Measurements from ENCODE around the gene PLEKHH1.

PLEKHH1 gene

GRCh38 chr14:67549734-67550133, 16.6 kb downstream of the PLEKHH1 start:
- no peaks in the 10 kb centered on the region for H3K36me3 ChIP-seq
- H4K20me1 ChIP-seq = no peaks in the 10 kb centered on the region
- peaks cover 0 to 8% (median 3%) of the 10 kb centered on the region in 11 experiments; a peak in 5 of 22 replicates for H3K9me3 ChIP-seq (replicated peaks in 1 of 11)
- no peaks in the 10 kb centered on the region for H3K27me3 ChIP-seq
- H3K9ac ChIP-seq = no peak overlapping the region
- H3K27ac ChIP-seq = no peak overlapping the region
- no peak overlapping the region for H3K4me2 ChIP-seq
- no peak overlapping the region for H3K4me3 ChIP-seq
- peaks cover 0 to 10% (median 0%) of the 10 kb centered on the region in 10 experiments; a peak in 8 of 20 replicates for H3K4me1 ChIP-seq
- no peak for TF ChIP-seq Cebpa-rat (IDR thresholded peaks at IDR 0.05)

- Histone ChIP-seq H3K36me3 (no peaks in the 10 kb centered on the region), H3K4me2 (no peak overlapping the region), H3K4me3 (no peak overlapping the region), H4K20me1 (no peaks in the 10 kb centered on the region), H3K27me3 (no peaks in the 10 kb centered on the region), H3K9me3 (replicated peaks in 1 of 11) (no peaks in the 10 kb centered on the region), H3K9ac (no peak overlapping the region), H3K4me1 (peaks cover 0 to 10% (median 0%) of the 10 kb centered on the region in 10 experiments; a peak in 8 of 20 replicates), H3K27ac (no peak overlapping the region)
- no peak for TF ChIP-seq Cebpa-rat (IDR thresholded peaks at IDR 0.05)
Measured at GRCh38 chr14:67551123-67551522, 18.0 kb downstream of the PLEKHH1 start.

- no peaks in the 10 kb centered on the region for H3K9me3 ChIP-seq (replicated peaks in 1 of 11)
- TF ChIP-seq Cebpa-rat (IDR thresholded peaks at IDR 0.05) = no peak
- no peak overlapping the region for H3K4me3 ChIP-seq
- no peaks in the 10 kb centered on the region for H4K20me1 ChIP-seq
- no peak overlapping the region for H3K27ac ChIP-seq
- peaks cover 0 to 10% (median 0%) of the 10 kb centered on the region in 10 experiments; a peak in 8 of 20 replicates for H3K4me1 ChIP-seq
- H3K36me3 ChIP-seq = no peaks in the 10 kb centered on the region
- no peaks in the 10 kb centered on the region for H3K27me3 ChIP-seq
- no peak overlapping the region for H3K9ac ChIP-seq
- H3K4me2 ChIP-seq = no peak overlapping the region
Measured at GRCh38 chr14:67551940-67552339, 18.9 kb downstream of the PLEKHH1 start.

GRCh38 chr14:67553547-67553946, 20.5 kb downstream of the PLEKHH1 start:
- Histone ChIP-seq H3K27ac (no peak overlapping the region), H3K9ac (no peak overlapping the region), H3K9me3 (replicated peaks in 1 of 11) (no peaks in the 10 kb centered on the region), H3K4me2 (peak overlapping the region in 5 of 11 experiments; percentile 8 to 50 (median 20); a peak in 7 of 22 replicates), H3K4me1 (peaks cover 0 to 10% (median 0%) of the 10 kb centered on the region in 10 experiments; a peak in 8 of 20 replicates), H3K27me3 (no peaks in the 10 kb centered on the region), H4K20me1 (no peaks in the 10 kb centered on the region), H3K4me3 (no peak overlapping the region), H3K36me3 (no peaks in the 10 kb centered on the region)
- no peak for TF ChIP-seq Cebpa-rat (IDR thresholded peaks at IDR 0.05)

- TF ChIP-seq Cebpa-rat (IDR thresholded peaks at IDR 0.05) = no peak
- peak overlapping the region in 1 of 11 experiments; percentile 45; a peak in 1 of 22 replicates for H3K4me2 ChIP-seq
- H3K9me3 ChIP-seq (replicated peaks in 1 of 11) = no peaks in the 10 kb centered on the region
- no peaks in the 10 kb centered on the region for H3K27me3 ChIP-seq
- no peaks in the 10 kb centered on the region for H3K36me3 ChIP-seq
- H3K27ac ChIP-seq = no peak overlapping the region
- no peak overlapping the region for H3K4me3 ChIP-seq
- H3K4me1 ChIP-seq = peaks cover 0 to 10% (median 0%) of the 10 kb centered on the region in 10 experiments; a peak in 8 of 20 replicates
- H4K20me1 ChIP-seq = no peaks in the 10 kb centered on the region
- no peak overlapping the region for H3K9ac ChIP-seq
Measured at GRCh38 chr14:67554341-67554740, 21.3 kb downstream of the PLEKHH1 start.

GRCh38 chr14:67555518-67556090, 22.5 kb downstream of the PLEKHH1 start:
- Histone ChIP-seq H3K9me3 (replicated peaks in 1 of 11) (no peaks in the 10 kb centered on the region), H3K4me2 (no peak overlapping the region), H3K9ac (no peak overlapping the region), H3K27me3 (no peaks in the 10 kb centered on the region), H3K27ac (no peak overlapping the region), H3K4me3 (no peak overlapping the region), H3K36me3 (no peaks in the 10 kb centered on the region), H4K20me1 (no peaks in the 10 kb centered on the region), H3K4me1 (peaks cover 0 to 10% (median 0%) of the 10 kb centered on the region in 10 experiments; a peak in 8 of 20 replicates)
- no peak for TF ChIP-seq Cebpa-rat (IDR thresholded peaks at IDR 0.05)

- Histone ChIP-seq H3K4me1 (peaks cover 0 to 10% (median 0%) of the 10 kb centered on the region in 10 experiments; a peak in 8 of 20 replicates), H4K20me1 (no peaks in the 10 kb centered on the region), H3K9ac (no peak overlapping the region), H3K4me3 (no peak overlapping the region), H3K4me2 (no peak overlapping the region), H3K27ac (no peak overlapping the region), H3K36me3 (no peaks in the 10 kb centered on the region), H3K27me3 (no peaks in the 10 kb centered on the region), H3K9me3 (replicated peaks in 1 of 11) (no peaks in the 10 kb centered on the region)
- TF ChIP-seq Cebpa-rat (IDR thresholded peaks at IDR 0.05) = no peak
Measured at GRCh38 chr14:67556671-67557070, 23.6 kb downstream of the PLEKHH1 start.

GRCh38 chr14:67557118-67557517, 24.0 kb downstream of the PLEKHH1 start:
- Histone ChIP-seq H3K27me3 (no peaks in the 10 kb centered on the region), H3K4me2 (no peak overlapping the region), H3K4me1 (peaks cover 0 to 10% (median 0%) of the 10 kb centered on the region in 10 experiments; a peak in 8 of 20 replicates), H3K9me3 (replicated peaks in 1 of 11) (no peaks in the 10 kb centered on the region), H3K9ac (no peak overlapping the region), H3K27ac (no peak overlapping the region), H3K36me3 (no peaks in the 10 kb centered on the region), H4K20me1 (no peaks in the 10 kb centered on the region; a peak in 1 of 22 replicates), H3K4me3 (no peak overlapping the region)
- TF ChIP-seq Cebpa-rat (IDR thresholded peaks at IDR 0.05) = no peak

GRCh38 chr14:67557656-67558055, 24.6 kb downstream of the PLEKHH1 start:
- TF ChIP-seq Cebpa-rat (IDR thresholded peaks at IDR 0.05) = no peak
- no peaks in the 10 kb centered on the region for H3K36me3 ChIP-seq
- no peak overlapping the region for H3K27ac ChIP-seq

GRCh38 chr14:67559639-67560038, 26.5 kb downstream of the PLEKHH1 start:
- no peak for TF ChIP-seq Cebpa-rat (IDR thresholded peaks at IDR 0.05)

More at GRCh38 chr14:67557656-67558055, 24.6 kb downstream of the PLEKHH1 start:
- no peak overlapping the region for H3K4me2 ChIP-seq
- H4K20me1 ChIP-seq = no peaks in the 10 kb centered on the region; a peak in 1 of 22 replicates
- no peak overlapping the region for H3K4me3 ChIP-seq
- H3K9me3 ChIP-seq (replicated peaks in 1 of 11) = no peaks in the 10 kb centered on the region
- no peaks in the 10 kb centered on the region for H3K27me3 ChIP-seq
- H3K4me1 ChIP-seq = peaks cover 0 to 10% (median 0%) of the 10 kb centered on the region in 10 experiments; a peak in 8 of 20 replicates
- no peak overlapping the region for H3K9ac ChIP-seq

More at GRCh38 chr14:67559639-67560038, 26.5 kb downstream of the PLEKHH1 start:
- Histone ChIP-seq H3K27me3 (no peaks in the 10 kb centered on the region), H3K4me2 (0 out of 22 replicates have a peak overlapping the region, but pooled peaks of 1 of the 11 experiments have one; percentile 48), H3K27ac (no peak overlapping the region), H3K4me3 (no peak overlapping the region), H4K20me1 (no peaks in the 10 kb centered on the region; a peak in 1 of 22 replicates), H3K36me3 (no peaks in the 10 kb centered on the region), H3K9me3 (replicated peaks in 1 of 11) (no peaks in the 10 kb centered on the region), H3K4me1 (peaks cover 0 to 6% (median 5%) of the 10 kb centered on the region in 10 experiments; a peak in 9 of 20 replicates), H3K9ac (no peak overlapping the region)
